Retina (tissue), 1 donor: Measurements from ENCODE around the gene ATF7.
"Not testable (repeated sequence)": the region's sequence is repeated elsewhere in the genome, so short reads cannot be mapped to it uniquely, and the experiment has no call there.

Experiments
- DNase-seq: peaks from one replicate; pipeline ENCODE4 v3.0.0-alpha.2; 2016

Gene ATF7

DNA sequence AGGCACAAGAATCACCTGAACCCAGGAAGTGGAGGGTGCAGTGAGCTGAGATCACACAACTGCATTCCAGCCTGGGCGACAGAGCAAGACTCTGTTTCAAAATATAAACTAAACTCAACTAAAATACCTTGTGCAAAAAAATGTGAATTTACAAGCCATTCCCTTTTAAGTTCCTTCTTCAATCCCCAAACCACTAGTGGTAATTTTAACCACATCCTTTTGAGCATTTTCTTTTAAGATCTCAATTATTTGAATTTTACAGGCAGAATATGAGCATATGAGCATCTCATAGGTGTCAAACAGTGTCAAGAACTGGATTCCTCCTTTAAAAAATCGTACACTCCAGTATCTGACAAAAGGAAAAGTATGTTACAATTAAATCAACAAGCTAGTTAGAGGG is 61.9 kb downstream of the ATF7 start:
- DNase-seq = no peak

DNA sequence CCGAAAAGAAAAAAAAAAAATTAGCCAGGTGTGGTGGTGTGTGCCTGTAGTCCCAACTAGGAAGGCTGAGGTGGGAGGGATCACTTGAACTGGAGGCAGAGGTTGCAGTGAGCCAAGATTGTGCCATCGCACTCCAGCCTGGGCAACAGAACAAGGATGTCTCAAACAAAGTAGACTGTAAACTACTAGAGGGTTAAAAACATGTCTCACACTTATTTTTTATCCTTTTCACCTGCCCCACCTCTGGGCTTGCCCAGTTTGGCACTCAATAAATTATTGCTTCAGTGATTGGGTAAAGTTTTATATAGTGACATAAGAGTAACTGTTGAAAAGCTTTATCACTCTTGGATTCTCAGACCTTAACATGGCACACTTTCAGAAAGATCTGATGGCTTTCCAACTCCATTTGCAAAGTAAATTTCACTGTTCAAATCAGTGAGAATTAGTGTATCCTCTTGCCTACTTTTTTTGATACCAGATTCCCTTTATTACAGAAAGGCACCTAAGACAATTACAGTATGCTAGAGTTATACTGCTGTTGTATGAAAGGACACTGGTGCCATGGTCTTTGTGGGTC is 62.6 kb downstream of the ATF7 start:
- no peak for DNase-seq

DNA sequence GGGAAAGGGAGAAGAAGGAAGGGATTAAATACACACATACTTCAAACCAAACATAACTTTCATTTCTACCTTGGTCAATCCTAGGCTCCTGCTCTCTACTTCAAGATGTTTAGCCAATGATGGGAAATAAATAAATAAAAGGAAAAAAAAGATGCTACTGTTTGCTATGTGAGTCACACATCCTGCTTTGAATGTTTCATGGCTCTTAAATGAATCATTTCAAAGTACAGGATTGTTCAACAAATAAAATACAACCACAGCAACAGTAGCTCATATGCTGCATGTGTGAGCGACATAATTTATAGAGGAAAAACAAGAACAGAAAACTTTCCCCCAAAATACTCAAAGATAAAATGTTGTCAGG is 64.6 kb downstream of the ATF7 start:
- no peak for DNase-seq

DNA sequence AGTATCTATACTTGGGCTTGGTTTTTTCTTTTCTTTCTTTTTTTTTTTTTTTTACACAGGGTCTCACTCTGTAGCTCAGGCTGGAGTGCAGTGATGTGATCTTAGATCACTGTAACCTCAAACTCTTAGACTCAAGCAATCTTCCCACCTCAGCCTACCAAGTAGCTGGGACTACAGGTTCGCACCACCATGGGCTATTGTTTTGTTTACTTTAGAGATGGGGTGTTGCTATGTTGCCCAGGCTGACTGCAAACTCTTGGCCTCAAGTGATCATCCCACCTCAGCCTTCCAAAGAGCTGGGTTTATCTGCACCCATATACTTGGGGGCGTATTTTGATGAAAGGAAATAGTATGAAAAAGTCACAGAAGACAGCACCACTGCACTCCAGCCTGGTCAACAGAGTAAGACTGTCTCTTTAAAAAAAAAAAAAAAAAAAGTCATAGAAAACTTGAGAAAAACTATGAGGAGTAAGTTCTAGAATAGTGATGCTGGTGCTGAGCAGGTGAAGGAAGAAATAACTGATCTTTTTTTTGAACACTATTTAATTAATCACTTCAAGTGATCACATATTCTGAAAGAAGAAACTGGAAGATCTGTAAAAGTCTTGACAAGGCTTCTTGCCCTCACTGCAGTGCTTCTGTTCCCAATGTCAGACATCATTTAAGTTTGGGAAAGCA is 65.1 kb downstream of the ATF7 start:
- DNase-seq = no peak

DNA sequence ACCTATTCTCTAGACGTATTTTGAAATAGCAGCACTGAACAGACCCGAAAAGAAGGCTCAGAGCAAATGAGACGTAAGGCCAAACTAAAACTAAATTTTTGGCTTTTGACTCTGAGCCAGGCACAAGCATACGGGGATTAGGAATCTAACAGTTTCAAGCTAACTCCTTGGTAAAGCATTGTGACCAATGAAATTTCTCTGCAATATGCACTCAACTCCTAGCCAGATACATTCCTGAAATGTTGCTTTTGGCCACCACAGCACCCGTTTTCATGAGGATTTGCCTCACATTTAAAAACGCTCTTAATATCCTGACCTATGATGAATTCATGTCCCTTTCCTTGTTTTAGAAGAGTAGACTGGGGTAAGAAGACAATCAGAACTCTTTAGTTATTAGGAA is 65.8 kb downstream of the ATF7 start:
- DNase-seq = no peak

DNA sequence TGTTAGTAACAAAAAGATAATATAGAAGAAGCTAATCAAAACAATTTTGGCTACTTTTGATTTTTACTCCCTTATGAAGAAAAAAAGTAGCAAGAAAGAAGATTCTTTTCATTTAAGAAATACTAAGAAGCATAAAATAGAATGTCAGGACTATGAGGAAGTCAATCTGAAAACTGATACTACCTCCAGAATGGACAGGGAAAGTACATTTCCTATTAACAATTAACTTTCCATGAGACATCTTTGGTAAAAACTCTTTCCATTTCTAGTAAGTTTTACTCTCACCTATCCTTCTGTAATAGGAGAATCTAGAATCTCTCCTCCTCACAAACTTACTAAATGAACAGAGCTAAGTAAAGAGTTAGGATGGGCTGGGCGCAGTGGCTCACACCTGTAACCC is 67.6 kb downstream of the ATF7 start:
- DNase-seq = no peak

DNA sequence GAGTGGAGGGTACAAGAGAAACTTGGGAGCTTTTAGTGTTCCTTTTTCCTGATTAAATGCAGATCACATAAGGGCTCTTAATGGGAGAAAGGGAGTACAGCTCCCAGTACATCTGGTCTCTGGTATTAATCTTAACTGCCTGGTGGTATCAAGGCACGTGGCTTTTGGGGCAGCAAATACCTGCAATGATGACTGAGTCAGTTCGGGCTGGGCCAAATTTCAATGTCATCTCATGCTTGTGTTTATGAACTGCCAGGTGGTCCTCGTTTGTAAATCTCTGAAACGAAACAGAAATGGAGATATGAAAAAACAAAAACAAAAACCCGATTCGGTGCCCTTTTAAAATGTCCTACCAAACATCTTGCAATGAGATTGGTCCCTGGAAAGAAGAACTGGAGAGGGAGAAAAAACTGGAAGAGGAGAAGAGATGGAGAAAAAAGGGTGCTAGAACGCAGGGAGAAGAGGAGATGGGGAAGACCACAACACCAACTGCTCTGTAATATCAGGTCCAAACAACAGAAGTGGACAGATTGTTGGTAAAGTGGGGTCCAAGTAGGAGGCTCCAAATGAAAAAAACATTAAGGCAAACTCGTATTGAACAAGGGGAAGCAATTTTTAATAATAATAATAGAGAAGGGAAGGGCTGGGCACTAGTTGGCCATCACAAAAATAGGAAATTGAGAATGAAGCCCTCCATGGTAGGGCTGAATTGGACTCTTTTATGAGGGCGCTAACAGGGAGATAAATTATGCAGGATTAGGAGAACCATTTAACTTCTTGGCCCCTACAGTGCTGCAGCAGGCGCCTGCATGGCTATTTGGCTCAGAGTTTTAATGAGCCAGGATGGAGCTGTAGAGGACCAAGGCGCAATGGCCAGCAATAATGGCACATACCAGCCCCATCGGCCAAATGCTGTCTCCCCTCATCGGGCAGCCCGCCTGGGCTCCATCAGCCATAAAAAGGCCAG is 73.5 kb downstream of the ATF7 start:
- DNase-seq = no peak

DNA sequence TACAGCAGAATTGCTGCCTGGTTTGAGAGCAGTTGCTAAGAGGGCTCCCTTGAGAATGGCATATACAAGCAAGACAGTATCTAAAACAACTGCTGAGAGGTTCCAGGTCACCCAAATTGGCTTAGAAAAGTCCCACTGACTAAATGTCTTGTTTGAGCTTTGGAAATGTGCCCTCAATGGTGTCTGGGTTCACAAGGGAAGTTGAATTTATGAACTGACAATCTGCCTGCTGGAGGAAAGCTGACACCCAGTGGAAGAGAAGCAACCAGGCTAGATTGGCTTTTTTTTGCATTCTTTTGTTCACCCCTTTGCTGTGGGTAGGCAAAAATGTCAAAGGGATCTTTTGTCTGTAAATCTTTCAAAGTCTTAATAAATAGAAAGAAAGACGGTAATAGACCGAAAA is 74.3 kb downstream of the ATF7 start:
- DNase-seq = no peak

DNA sequence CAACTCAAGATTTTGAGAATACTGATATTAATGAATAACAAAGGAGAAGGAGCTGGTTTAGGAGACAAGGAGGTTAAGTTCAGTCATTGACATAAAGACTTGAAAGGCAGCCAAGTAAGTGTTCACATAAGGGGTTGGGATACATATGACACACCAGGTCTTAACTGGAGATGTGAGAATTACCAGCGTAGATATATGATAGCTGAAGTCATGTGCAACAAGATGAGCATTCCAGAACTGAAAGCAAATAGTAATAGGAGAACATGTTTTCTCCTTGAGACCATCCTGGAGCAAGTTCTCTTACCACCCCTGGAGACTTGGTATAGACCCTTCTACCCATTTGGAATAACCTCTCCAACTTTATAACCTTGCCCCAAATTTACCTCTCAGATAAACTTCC is 75.6 kb downstream of the ATF7 start:
- DNase-seq = no peak

DNA sequence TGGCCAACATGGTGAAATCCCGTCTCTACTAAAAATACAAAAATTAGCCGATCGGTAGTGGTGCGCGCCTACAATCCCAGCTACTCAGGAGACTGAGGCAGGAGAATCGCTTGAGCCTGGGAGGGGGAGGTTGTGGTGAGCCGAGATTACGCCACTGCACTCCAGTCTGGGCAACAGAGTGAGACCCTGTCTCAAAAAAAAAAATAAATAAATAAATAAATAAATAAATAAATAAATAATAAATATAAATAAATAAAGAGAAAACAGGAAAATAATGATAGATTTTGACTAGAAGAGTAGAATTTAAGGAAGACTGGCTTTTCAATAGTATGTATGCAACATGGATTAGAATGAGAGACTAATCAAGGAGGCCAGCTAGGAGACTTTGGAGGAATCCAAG is 76.1 kb downstream of the ATF7 start:
- DNase-seq = not testable (repeated sequence)

DNA sequence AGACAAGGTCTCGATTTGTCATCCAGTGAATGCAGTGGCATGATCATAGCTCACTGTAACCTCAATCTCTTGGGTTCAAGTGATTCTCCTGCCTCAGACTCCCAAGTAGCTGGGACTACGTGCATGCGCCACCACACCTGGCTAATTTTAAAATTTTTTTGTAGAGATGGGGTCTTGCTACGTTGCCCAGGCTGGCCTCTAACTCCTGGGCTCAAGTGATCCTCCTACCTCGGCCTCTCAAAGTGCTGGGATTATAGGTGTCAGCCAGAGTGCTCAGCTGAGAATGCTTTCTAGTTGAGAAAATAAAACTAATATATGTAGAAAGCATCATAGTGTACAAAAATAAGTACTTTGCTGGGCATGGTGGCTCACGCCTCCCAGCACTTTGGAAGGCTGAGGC is 77.8 kb downstream of the ATF7 start:
- DNase-seq = not testable (repeated sequence)

DNA sequence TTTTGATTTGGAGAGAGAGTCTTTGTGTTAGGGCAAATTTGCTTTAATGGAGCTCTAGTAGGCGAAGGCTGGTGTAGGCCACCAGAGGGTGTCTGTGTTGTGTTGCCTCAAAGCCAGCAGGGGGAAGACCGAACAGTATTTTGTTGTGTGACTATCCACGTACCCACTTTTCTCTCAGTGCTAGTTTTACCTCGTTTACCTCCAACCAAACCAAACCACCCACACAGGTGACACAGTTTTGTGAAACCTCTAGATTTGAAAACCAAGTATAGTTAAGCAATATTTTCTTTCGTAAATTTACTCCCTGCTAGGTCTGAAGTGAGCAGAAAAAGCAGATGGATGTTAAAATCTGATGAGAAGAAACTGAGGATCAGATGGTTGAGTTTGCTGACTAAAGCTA is 82.6 kb downstream of the ATF7 start:
- peak; percentile 58 for DNase-seq

DNA sequence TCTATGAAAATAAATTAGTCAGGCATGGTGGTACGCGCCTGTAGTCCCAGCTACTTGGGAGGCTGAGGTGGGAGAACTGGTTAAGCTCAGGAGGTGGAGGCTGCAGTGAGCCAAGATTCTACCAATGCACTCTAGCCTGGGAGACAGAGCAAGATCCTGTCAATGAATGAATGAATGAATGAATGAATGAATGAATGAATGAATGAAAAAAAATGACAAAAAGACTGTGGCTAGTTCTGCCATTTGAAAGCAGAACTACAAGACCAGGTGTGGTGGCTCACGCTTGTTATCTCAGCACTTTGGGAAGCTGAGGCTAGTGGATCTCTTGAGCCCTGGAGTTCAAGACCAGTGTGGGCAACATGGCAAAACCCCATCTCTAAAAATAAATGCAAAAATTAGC is 86.7 kb downstream of the ATF7 start:
- DNase-seq = no peak

DNA sequence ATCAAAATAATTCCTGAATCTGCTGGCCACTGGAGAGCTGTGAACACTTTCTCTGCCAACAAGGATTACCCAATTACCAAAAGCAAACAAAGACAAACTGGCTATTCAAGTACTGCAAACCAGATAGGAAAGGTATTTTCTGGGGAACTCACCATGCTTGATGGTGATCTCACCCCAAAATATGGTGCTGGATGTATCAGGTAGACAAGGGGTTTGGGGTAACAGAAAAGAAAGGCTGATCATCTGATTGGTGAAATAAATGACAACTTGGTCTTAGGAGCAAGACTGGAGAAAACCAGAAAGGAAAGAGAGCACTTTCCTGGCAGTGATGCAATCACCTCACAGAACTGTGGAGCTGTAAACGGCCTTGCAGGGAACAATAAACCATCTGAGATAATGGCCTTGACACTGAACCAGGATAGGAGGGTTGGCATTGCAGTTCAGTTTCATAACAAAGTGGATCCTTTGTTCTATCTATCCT is 87.9 kb downstream of the ATF7 start:
- no peak for DNase-seq

DNA sequence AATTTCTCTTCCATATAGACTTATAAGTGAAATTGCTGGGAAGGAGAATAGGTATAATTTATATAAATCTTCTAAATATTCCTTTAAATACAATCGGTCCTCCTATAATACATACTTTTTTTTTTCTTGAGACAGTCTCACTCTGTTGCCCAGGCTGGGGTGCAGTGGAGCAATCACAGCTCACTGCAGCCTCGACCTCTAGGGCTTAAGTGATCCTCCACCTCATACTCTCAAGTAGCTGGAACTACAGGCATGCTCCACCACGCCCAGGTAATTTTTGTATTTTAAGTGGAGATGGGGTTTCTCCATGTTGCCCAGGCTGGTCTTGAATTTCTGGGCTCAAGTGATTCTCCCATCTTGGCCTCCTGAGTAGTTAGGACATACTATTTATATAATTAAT is 89.2 kb downstream of the ATF7 start:
- DNase-seq = no peak

DNA sequence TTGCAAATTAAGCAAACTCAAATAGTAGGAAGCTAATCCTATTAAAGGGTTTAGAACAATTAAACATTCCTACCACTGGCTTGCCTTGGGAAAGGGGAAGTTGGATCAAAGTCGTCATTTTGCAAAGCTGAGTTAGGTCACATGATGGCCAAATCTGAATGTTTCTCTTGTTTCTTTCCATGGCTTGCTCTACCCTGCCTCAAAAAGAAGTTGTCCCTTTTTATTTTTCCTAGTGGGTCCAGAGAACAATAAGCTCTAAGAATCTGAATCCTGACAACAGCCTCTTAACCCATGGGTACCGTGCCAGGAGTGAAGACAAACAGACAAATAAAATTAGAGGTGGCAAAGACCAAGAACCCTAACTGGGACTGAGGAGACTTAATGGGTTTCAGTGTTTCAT is 92.7 kb downstream of the ATF7 start:
- no peak for DNase-seq

DNA sequence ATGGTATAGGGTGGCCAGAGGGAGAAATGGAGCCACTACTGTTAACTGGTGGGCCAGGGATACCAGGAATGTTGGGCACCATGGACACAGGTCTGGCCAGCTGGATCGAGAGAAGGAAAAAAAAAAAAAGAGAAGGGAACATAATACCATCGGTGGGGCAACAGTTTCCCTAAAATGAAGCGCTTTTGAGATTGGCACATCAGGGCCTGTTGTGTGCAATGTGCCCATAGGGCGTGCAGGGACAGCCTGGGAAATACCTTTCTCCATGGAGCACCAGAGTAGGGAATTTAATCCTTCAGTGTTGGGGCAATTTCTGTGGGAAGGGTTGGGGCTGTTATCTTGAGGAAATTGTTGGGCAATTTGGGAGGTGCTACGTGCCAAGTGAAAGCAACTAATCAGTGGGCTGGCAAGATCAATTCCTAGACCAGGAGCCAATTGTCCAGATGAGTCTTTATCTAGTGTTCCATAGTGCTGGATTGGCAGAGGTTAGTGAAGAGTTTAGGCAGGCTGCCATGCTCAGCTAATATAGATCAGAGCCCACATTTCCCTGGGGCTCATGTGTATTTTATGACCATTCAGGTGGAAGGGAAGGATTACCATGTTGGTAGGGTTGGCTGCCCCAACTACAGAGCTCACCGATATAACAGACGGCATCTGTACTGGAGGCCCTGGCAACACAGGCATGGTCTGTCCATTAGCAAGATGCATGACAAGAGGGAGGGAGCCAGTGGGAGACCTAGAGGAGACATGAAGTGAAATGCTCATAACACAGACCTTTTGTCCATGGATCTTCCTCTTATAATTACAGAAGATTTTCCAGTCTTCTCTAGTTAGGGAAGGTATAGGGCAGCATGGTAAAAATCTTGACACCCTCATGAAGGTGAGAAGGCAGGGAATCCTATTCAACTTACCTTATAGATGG is 93.4 kb downstream of the ATF7 start:
- no peak for DNase-seq

DNA sequence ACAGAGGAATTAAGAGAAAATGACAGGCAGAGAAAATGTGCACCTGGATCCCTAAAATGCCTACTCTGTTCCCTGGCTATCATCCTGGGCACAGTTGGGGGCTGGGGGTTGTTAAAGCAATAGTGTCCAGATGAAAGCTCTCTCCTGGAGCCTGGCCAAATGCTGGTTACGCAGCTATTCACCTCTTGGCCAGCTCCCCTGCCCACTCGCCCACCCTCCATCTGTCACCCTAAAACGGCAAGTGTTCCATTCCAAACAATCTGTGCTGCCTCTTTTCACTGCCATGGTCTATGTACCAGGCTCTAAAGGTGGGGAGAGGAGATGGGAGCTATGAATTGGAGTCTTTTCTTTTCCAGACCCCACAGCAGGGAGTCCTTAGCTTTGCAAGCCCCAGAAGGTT is 94.2 kb downstream of the ATF7 start:
- DNase-seq = no peak

DNA sequence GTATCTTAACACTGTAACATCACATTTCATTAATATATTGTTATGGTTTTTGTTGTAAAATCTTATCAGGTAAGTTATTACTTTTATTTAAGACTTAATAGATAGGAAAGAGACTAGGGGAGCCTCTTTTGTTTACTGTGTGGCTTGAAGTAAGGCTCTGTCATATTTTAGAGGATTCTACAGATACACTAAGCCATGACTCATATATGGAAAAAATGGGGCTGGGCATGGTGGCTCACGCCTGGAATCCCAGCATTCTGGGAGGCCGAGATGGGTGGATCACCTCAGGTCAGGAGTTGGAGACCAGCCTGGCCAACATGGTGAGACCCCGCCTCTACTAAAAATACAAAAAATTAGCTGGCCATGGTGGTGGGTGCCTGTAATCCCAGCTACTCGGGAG is 95.3 kb downstream of the ATF7 start:
- DNase-seq = no peak

DNA sequence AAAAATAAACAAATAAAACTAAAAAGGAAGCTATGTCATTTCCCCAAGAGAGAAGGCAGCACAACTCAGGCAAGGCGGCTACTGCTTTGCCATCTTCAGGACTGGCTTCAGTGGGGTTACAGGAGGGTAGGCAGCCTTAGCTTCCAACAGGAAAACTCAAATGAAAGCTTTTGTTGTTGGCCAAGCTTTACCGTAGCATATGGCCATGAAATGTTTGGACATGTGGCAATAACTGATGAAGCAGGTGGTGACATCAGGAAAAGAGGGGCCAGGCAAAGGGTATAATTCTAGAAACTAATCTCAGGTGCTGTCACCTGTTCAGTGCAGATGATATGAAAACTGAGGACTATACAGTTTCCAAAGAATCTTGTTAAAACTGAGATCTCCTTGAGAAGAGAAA is 96.1 kb downstream of the ATF7 start:
- no peak for DNase-seq

DNA sequence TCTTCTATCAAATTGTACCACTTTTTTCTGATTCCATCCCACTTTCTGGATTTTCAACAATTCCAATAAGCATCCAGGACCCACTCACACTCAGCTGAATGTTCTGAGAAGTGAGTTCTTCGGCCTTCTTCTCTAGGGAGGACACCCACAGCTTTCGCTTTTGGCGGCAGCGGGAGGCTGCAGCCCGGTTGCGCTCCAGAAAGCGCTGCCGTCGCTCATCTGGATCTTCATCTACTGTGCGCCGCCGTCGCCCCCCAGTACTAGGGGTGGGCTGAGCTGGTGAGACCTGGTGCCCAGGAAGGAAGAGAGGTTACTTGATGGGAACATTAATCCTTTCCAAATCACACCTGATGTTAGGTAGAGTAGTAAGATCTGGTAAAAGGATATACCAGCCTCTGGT is 101.7 kb downstream of the ATF7 start:
- DNase-seq = no peak

DNA sequence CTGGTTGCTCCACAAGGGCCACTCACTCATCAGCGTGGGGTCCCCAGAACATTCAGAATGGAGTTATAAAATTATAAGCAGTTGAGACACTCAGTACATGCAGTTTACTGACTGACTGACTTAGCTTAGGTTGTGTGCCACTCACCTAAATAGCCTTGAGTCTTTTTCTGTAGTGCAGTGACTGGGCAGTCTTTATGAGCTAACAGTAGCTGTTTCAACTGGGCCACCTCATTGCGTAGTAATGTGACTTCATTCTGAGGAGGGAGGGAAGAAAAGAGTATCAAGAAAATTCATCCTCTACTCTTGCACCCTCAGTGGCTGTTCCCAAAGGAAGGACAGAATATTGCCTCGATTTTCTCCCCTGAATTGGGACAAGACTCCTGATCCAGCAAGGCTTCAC is 103.1 kb downstream of the ATF7 start:
- DNase-seq = no peak

DNA sequence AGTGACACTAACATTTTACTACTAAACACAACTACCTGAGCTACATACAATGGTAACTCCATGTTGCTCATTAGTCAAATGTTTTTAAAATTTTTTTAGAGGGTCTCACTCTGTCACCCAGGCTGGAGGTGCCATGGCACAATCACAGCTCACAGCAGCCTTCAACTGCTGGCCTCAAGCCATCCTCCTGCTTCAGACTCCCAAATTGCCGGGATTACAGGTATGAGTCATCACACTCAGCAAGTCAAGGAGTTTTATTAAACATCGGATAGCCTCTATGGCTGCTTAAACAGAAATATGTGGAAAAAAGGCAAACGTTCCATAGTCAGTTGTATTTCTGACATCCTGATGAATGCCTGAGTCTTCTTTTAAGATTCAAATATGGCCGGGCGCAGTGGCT is 107.8 kb downstream of the ATF7 start:
- no peak for DNase-seq
